ENCODE data around the gene HSPB8. TPM values are rescaled to one million over a fixed set of nuclear protein-coding genes. Genes with fewer than 3 reads are reported as not detected.
"Not testable (repeated sequence)": the region's sequence is repeated elsewhere in the genome, so short reads cannot be mapped to it uniquely, and the experiment has no call there.

The HSPB8 gene
- total RNA-seq, 4 donors from 2014 or later, result 13.1 to 23.9 (median 19.8) TPM

DNA sequence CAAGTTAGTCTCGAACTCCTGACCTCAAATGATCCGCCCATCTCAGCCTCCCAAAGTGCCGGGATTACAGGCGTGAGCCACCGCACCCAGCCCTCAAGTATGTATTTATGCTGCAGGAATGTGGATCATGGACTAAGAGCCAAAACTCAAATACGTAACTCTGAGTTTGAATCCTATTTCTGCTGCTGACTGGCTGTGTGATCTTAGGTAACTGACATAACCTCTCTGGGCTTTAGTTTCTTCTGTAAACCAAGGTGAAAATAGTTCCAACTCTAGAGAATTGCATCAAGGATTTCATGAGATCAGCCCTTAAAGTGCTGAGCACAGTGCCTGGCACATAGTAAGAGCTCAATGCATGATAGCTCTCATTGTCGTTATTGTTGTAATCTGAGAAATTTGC is 37.4 kb downstream of the HSPB8 start:
- no peaks in the 10 kb centered on the region for H3K4me1 ChIP-seq
- H3K36me3 ChIP-seq, result no peaks in the 10 kb centered on the region
- WGBS, 2 donors, result 89 to 93% methylated on average over 7 of the region's 7 CpGs
- no peaks in the 10 kb centered on the region for H3K27me3 ChIP-seq
- no peak for DNase-seq (ENCODE audit: low spot score in 2 of 2)
- TF ChIP-seq POLR2A (IDR thresholded peaks at IDR 0.05) (no peak), CTCF (IDR thresholded peaks at IDR 0.05) (no peak), EP300 (IDR thresholded peaks at IDR 0.05) (no peak)
- peaks cover 0 to 8% (median 0%) of the 10 kb centered on the region in 4 donors for H3K9me3 ChIP-seq
- no peak overlapping the region for H3K27ac ChIP-seq
- H3K4me3 ChIP-seq, result no peak overlapping the region

DNA sequence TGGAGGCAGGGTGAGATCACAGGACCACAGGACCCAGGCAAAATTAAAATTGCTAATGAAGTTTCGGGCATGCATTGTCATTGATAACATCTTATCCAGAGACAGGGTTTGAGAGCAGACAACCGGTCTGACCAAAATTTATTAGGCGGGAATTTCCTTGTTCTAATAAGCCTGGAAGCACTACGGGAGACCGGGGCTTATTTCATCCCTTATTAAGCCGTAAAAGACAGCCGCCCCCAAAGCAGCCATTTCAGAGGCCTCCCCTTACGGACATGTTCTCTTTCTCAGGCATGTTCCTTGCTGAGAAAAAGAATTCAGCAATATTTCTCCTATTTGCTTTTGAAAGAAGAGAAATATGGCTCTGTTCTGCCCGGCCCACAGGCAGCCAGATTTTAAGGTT is 40.1 kb downstream of the HSPB8 start:
- 54 to 55% methylated on average over 9 of the region's 9 CpGs for WGBS, 2 donors

DNA sequence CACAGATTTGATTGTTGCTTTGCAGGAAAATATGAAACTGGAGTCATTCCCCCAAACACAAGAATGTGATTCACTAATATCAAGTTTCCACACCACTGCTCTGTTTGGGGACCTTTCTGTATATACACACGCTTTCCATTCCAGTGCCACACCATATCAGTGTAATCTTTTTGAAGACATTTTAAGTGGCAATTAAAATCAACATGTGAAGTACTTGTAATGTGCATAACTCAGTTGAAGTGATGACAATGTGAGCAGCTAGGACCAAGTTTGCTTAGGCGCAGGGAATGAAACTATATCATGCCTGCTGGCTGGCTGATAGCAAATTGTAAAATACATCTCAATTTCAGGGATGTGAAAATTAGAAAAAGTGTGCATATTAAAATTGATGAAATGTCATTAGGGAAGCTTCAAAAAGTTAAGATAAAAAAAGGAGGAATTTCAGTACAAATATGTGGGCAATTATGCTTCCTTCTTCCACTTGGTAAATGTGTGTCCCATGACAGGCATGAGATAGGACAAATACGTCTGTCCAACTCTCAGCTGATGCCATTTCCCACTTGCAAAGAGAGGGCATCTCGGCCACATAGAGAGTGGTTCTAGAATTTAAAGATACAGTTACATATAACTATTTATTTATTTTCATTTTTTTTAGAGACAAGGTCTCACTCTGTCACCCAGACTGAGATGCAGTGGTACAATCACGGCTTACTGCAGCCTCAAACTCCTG is 43.7 kb downstream of the HSPB8 start:
- Histone ChIP-seq H3K9me3 (peaks cover 0 to 12% (median 0%) of the 10 kb centered on the region in 4 donors), H3K4me1 (no peaks in the 10 kb centered on the region), H3K27me3 (no peaks in the 10 kb centered on the region), H3K4me3 (no peak overlapping the region), H3K27ac (no peak overlapping the region), H3K36me3 (no peaks in the 10 kb centered on the region)
- WGBS, 2 donors, result 65 to 69% methylated on average over 5 of the region's 5 CpGs
- DNase-seq (ENCODE audit: low spot score in 2 of 2), result no peak
- TF ChIP-seq CTCF (IDR thresholded peaks at IDR 0.05) (no peak), POLR2A (IDR thresholded peaks at IDR 0.05) (no peak), EP300 (IDR thresholded peaks at IDR 0.05) (no peak)

More for the DNA sequence above, 40.1 kb downstream of the HSPB8 start:
- not testable (repeated sequence) for H3K36me3 ChIP-seq; DNase-seq (ENCODE audit: low spot score in 2 of 2); H3K9me3 ChIP-seq; H3K27me3 ChIP-seq; H3K27ac ChIP-seq; H3K4me1 ChIP-seq; H3K4me3 ChIP-seq

DNA sequence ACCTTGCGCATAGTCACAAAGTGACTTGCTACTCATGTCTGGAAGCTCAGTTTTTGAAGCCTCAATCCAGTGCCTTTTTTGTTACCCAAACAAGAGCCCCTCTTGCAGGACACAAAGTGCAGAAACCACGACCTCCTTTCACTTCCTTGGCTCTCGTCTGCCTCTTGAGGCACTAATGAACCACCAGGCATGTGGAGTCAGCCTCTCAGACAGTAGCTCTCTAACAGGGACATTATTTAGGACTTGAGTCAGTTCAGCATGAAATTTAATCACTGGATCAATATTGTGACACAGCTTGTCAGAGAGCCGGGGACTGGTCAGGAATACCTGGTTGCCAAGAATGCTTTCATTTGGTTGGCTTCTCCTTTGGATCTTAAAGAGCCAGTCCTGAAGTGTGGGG is 46.7 kb downstream of the HSPB8 start:
- no peak overlapping the region for H3K4me3 ChIP-seq
- no peak for DNase-seq (ENCODE audit: low spot score in 2 of 2)
- no peaks in the 10 kb centered on the region for H3K27me3 ChIP-seq
- H3K27ac ChIP-seq, result no peak overlapping the region
- 36 to 38% methylated on average over 3 to 4 of the region's 4 CpGs for WGBS, 2 donors
- no peak for TF ChIP-seq POLR2A (IDR thresholded peaks at IDR 0.05)
- TF ChIP-seq EP300 (IDR thresholded peaks at IDR 0.05), result no peak
- TF ChIP-seq CTCF (IDR thresholded peaks at IDR 0.05), result no peak
- H3K9me3 ChIP-seq, result peaks cover 0 to 4% (median 0%) of the 10 kb centered on the region in 4 donors
- H3K36me3 ChIP-seq, result no peaks in the 10 kb centered on the region
- H3K4me1 ChIP-seq, result no peaks in the 10 kb centered on the region

- Histone ChIP-seq H3K4me3 (no peak overlapping the region), H3K4me1 (no peaks in the 10 kb centered on the region), H3K27ac (no peak overlapping the region), H3K27me3 (no peaks in the 10 kb centered on the region), H3K9me3 (peaks cover 0 to 4% (median 0%) of the 10 kb centered on the region in 4 donors), H3K36me3 (no peaks in the 10 kb centered on the region)
- no peak for DNase-seq (ENCODE audit: low spot score in 2 of 2)
- TF ChIP-seq EP300 (IDR thresholded peaks at IDR 0.05), result no peak
- no peak for TF ChIP-seq POLR2A (IDR thresholded peaks at IDR 0.05)
- no peak for TF ChIP-seq CTCF (IDR thresholded peaks at IDR 0.05)
- 65 to 79% methylated on average over 3 of the region's 3 CpGs for WGBS, 2 donors
These were observed 48.6 kb downstream of the HSPB8 start for GRCh38 chr12:119227292-119227691.

Data from tibial nerve (tissue), 4 donors.